GM23248 (cell line): ENCODE measurements around the gene SIVA1. TPM values are rescaled to one million over a fixed set of nuclear protein-coding genes. Genes with fewer than 3 reads are reported as not detected.

Experiments used
- DNase-seq: peaks from one replicate; pipeline ENCODE4 v3.0.0-alpha.2; 2015
- H2AFZ ChIP-seq: fragments of 200-600 bp; sonication (generic); 2 replicates; pipeline ENCODE4 v1.6.1; 2016; ENCODE audit warnings: antibody characterized with exemption
- H3F3A ChIP-seq: fragments of 200-600 bp; sonication (generic); 2 replicates; pipeline ENCODE4 v1.6.1; 2016; ENCODE audit warnings: mild to moderate bottlenecking, antibody characterized with exemption, mixed run types; ENCODE audit not compliant: insufficient read depth
- H3K27ac ChIP-seq: fragments of 200-600 bp; sonication (generic); 2 replicates; pipeline ENCODE4 v1.5.1; 2016; ENCODE audit warnings: mild to moderate bottlenecking
- H3K27me3 ChIP-seq: fragments of 200-600 bp; sonication (generic); replicated peaks from 2 replicates; pipeline ENCODE4 v1.6.1; 2016; ENCODE audit warnings: mild to moderate bottlenecking; ENCODE audit not compliant: insufficient read depth
- H3K36me3 ChIP-seq: fragments of 200-600 bp; sonication (generic); 2 replicates; pipeline ENCODE4 v1.6.1; 2016; ENCODE audit warnings: low read depth, mild to moderate bottlenecking
- H3K4me1 ChIP-seq: fragments of 200-600 bp; sonication (generic); 2 replicates; pipeline ENCODE4 v1.6.1; 2016; ENCODE audit warnings: mild to moderate bottlenecking; ENCODE audit not compliant: insufficient read depth
- H3K4me2 ChIP-seq: fragments of 200-600 bp; sonication (generic); one replicate; pipeline ENCODE4 v1.6.1; 2016; ENCODE audit warnings: mild to moderate bottlenecking; ENCODE audit not compliant: unreplicated experiment
- H3K4me3 ChIP-seq: fragments of 200-600 bp; sonication (generic); 2 replicates; pipeline ENCODE4 v1.5.1; 2016; ENCODE audit warnings: mild to moderate bottlenecking
- H3K79me2 ChIP-seq: fragments of 200-600 bp; sonication (generic); 2 replicates; pipeline ENCODE4 v1.6.1; 2016; ENCODE audit warnings: mild to moderate bottlenecking; ENCODE audit not compliant: insufficient read depth
- H3K9ac ChIP-seq: fragments of 200-600 bp; sonication (generic); 2 replicates; pipeline ENCODE4 v1.6.1; 2016; ENCODE audit warnings: mild to moderate bottlenecking
- H3K9me2 ChIP-seq: fragments of 200-600 bp; sonication (generic); 2 replicates; pipeline ENCODE4 v1.6.1; 2016; ENCODE audit warnings: mixed run types, mild to moderate bottlenecking, moderate library complexity; ENCODE audit not compliant: insufficient read depth
- H3K9me3 ChIP-seq: fragments of 200-600 bp; sonication (generic); one replicate; pipeline ENCODE4 v1.6.1; 2017; ENCODE audit warnings: low read depth
- H4K20me1 ChIP-seq: fragments of 200-600 bp; sonication (generic); 2 replicates; pipeline ENCODE4 v1.6.0; 2016; ENCODE audit not compliant: insufficient read depth
- EZH2 ChIP-seq: fragments of 200-600 bp; sonication (generic); IDR thresholded peaks from 2 replicates; pipeline ENCODE4 v1.6.1; 2018; ENCODE audit warnings: antibody characterized with exemption, mild to moderate bottlenecking; ENCODE audit not compliant: insufficient read depth, poor library complexity, severe bottlenecking
- EZH2phosphoT487 ChIP-seq: fragments of 200-600 bp; sonication (generic); IDR thresholded peaks from 2 replicates; pipeline ENCODE4 v1.6.1; 2018; ENCODE audit warnings: antibody characterized with exemption, moderate library complexity, mild to moderate bottlenecking, low read depth; ENCODE audit not compliant: insufficient read depth
- WGBS, 2 experiments: methylation state at CpG; one replicate each; pipeline ENCODE4 v1.1.6; 2015 to 2017; ENCODE audit warnings: low lambda C conversion rate in 2 of 2, low coverage in 1 of 2; ENCODE audit errors: missing lambda C conversion rate in 2 of 2; 5-methylcytosine and 5-hydroxymethylcytosine counted together
- in situ Hi-C: fragments of 300-500 bp; cut with MboI; formaldehyde crosslinking; loops from 2 replicates; pipeline ENCODE4 v1.15.0; 2020
- polyA plus RNA-seq: library from polyadenylated mRNA; unstranded; fragments of >200 nt; fragmentation: Nextera tagmentation; extraction: Ambion mirVana; gene quantifications from 2 replicates; pipeline ENCODE4 v1.2.1, GENCODE V29; 2016
- total RNA-seq: library from RNA; depleted of rRNA; stranded (reverse); fragments of >200 nt; shearing (Covaris generic); gene quantifications from 2 replicates; pipeline ENCODE4 v1.2.3, GENCODE V29; 2014

Gene SIVA1
- total and polyA plus RNA-seq, 2 experiments from 2014 or later = 132 to 174 TPM

DNA sequence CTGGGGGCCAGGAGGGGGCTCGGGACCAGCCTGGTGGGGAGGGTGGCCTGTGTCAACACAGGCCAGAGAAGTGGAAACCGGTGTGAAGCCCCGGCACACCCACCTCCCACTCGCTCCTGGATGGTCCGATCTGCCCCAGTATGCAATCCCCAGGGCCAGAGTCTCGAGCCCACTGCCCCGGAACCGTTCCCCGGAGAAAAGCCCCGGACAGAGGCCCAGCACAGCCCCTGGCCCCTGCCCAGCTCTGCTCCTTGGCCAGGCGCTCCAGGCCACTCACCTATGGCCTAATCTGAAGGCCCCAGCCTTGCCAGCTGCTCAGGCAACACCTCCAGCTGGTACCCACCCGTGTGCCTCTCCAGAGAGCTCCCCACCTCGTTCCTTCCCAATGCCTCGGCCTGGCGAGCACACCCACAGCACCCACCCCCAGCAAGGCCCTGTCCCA lies 24.9 kb downstream of the SIVA1 start:
- WGBS, 2 experiments = 88 to 89% methylated on average over 10 to 15 of the region's 15 CpGs
- no peak overlapping the region for H3K27ac ChIP-seq
- no peaks in the 10 kb centered on the region; the same call in 1 of the 2 replicates for H3K36me3 ChIP-seq

DNA sequence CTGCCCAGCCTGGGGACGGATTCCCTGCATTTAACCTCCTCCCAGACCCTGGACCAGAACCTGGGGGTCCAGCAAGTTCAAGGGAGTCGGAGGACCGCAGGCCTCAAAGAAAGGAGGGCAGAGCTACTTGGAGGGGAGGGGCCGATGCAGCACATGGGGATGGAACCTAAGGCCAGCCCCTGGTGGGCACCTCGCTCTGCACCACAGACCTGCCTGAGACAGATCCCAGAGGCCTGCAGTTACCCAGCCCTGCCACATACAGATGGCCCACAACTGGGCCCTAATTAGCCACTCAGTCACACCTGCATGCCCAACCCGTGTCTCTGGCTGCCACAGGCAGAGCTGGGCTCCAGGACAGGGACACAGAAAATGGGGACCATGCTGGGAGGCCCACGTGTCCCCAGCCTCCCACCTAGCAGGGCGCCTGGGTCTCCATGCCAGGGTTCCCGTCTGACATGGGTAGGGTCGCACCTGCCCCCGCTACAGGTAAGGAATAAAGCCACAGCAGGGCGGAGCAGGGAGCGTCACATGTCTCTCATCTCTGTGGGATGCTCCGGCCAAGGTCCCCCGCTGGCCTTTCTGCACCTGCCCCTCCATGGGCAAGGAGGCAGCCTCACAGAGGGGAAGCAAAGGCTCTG lies 25.9 kb downstream of the SIVA1 start:
- Histone ChIP-seq H3K27ac (no peak overlapping the region), H3K4me3 (no peak overlapping the region), H3K4me2 (no peak overlapping the region), H3K9ac (no peak overlapping the region), H3F3A (no peaks in the 10 kb centered on the region), H3K9me2 (no peaks in the 10 kb centered on the region), H3K27me3 (no peaks in the 10 kb centered on the region), H3K36me3 (no peaks in the 10 kb centered on the region; the same call in 1 of the 2 replicates), H4K20me1 (no peaks in the 10 kb centered on the region), H3K4me1 (no peaks in the 10 kb centered on the region), H2AFZ (no peak overlapping the region), H3K79me2 (no peaks in the 10 kb centered on the region), H3K9me3 (no peaks in the 10 kb centered on the region)
- 88% methylated on average over 14 to 15 of the region's 15 CpGs for WGBS, 2 experiments
- DNase-seq = no peak
- TF ChIP-seq EZH2 (no peak), EZH2phosphoT487 (no peak)
- in situ Hi-C loops = no loop called here

More for the DNA sequence above, 24.9 kb downstream of the SIVA1 start:
- no peaks in the 10 kb centered on the region for H3K79me2 ChIP-seq
- no peaks in the 10 kb centered on the region for H4K20me1 ChIP-seq
- no peak for TF ChIP-seq EZH2
- TF ChIP-seq EZH2phosphoT487 = no peak
- H3K4me2 ChIP-seq = no peak overlapping the region
- no peaks in the 10 kb centered on the region for H3K9me2 ChIP-seq
- no peak overlapping the region for H3K4me3 ChIP-seq
- no peak overlapping the region for H3K9ac ChIP-seq
- H2AFZ ChIP-seq = no peak overlapping the region
- no peak for DNase-seq
- H3K27me3 ChIP-seq = no peaks in the 10 kb centered on the region
- no peaks in the 10 kb centered on the region for H3F3A ChIP-seq
- H3K4me1 ChIP-seq = no peaks in the 10 kb centered on the region
- in situ Hi-C loops = no loop called here
- H3K9me3 ChIP-seq = no peaks in the 10 kb centered on the region

DNA sequence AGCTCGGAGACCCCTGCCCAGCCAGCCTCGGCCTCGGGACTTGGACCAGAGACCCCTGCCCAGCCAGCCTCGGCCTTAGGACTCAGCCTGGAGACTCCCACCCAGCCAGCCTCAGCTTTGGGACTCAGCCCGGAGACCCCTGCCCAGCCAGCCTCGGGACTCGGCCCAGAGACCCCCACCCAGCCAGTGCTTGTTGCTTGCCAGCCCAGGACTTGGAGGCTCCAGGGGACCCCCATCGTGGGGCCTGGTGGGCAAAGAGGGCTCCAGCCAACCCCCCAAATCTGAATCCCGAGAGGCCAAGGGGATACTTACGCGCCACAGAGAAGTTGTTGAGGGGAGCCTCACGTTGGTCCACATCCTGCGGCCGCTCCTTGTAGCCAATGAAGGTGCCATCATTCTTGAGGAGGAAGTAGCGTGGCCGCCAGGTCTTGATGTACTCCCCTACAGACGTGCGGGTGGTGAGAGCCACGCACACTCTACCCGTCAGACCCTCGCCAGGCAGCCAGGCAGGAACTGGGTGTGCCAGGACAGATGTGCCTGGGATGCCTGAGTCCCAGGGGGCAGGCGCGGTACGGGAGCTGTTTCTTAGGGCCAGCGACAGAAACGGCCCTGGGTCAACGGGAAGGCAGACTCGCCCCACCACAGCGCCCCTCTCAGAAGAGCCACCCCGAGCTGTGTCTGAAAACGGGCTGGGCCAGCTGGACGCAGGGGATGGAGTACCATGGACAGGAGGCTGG lies 27.0 kb downstream of the SIVA1 start:
- Histone ChIP-seq H3K4me2 (no peak overlapping the region), H3K4me1 (no peaks in the 10 kb centered on the region), H3K9me2 (no peaks in the 10 kb centered on the region), H3K36me3 (no peaks in the 10 kb centered on the region; the same call in 1 of the 2 replicates), H2AFZ (no peak overlapping the region), H3K9ac (no peak overlapping the region), H4K20me1 (no peaks in the 10 kb centered on the region), H3K79me2 (0 out of 2 replicates have a peak, but pooled peaks cover under 1% of the 10 kb centered on the region), H3K4me3 (no peak overlapping the region), H3K27me3 (no peaks in the 10 kb centered on the region), H3K9me3 (no peaks in the 10 kb centered on the region), H3K27ac (no peak overlapping the region), H3F3A (no peaks in the 10 kb centered on the region)
- 86 to 89% methylated on average over 29 to 32 of the region's 32 CpGs for WGBS, 2 experiments
- TF ChIP-seq EZH2 (no peak), EZH2phosphoT487 (no peak)
- in situ Hi-C loops = no loop called here
- DNase-seq = no peak

DNA sequence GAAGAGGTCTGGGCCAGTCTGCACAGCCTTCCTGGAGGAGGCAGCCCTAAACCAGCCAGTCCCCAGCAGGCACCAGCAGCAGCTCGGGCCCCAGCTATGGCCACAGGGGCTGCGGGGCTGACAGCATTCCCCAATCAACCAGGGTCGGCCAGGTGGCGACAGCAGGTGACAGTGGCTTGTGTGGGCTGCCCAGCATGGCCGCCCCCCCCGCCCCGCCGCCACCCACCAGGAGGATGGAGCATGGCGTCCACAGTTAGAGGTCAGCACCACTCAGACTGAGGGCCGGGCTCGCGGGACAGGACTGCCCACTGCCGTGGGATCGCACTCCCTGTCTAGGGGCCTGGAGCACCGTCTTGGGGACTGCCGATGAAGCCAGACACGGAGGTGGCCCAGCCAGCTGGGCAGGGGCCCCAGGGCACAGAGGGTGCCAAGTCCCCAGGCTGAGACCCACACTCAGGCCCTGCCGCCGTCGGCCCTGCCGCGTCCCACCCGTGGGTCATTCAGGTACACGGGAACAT lies 27.6 kb downstream of the SIVA1 start:
- H3K9me3 ChIP-seq = no peaks in the 10 kb centered on the region
- no peaks in the 10 kb centered on the region for H3K27me3 ChIP-seq
- H3K9me2 ChIP-seq = no peaks in the 10 kb centered on the region
- H3K4me2 ChIP-seq = no peak overlapping the region
- no peaks in the 10 kb centered on the region for H3F3A ChIP-seq
- H2AFZ ChIP-seq = no peak overlapping the region
- in situ Hi-C loops = no loop called here
- no peak for TF ChIP-seq EZH2phosphoT487
- no peak for TF ChIP-seq EZH2
- no peak overlapping the region for H3K4me3 ChIP-seq
- H3K27ac ChIP-seq = no peak overlapping the region
- 92 to 95% methylated on average over 22 to 24 of the region's 24 CpGs for WGBS, 2 experiments
- H3K79me2 ChIP-seq = 0 out of 2 replicates have a peak, but pooled peaks cover 6% of the 10 kb centered on the region
- no peaks in the 10 kb centered on the region for H3K4me1 ChIP-seq
- H3K9ac ChIP-seq = no peak overlapping the region
- H4K20me1 ChIP-seq = no peaks in the 10 kb centered on the region
- H3K36me3 ChIP-seq = no peaks in the 10 kb centered on the region; the same call in 1 of the 2 replicates
- DNase-seq = no peak
